ENCODE measurements around the gene SRPK2.

- TF ChIP-seq CTCF (conservative IDR thresholded peaks at IDR 0.05; ENCODE audit: low read length) (no peak), EZH2phosphoT487 (IDR thresholded peaks at IDR 0.05; ENCODE audit: borderline replicate concordance) (no peak)
Measured at GRCh38 chr7:105106473-105106872, 282.2 kb downstream of the SRPK2 start.

Data from Loucy (cell line).